Mononuclear cell (primary cell): ENCODE results near the gene LRRC74A. TPM values are rescaled to one million over a fixed set of nuclear protein-coding genes. Genes with fewer than 3 reads are reported as not detected.
"Not testable (repeated sequence)": the region's sequence is repeated elsewhere in the genome, so short reads cannot be mapped to it uniquely, and the experiment has no call there.

Experiments
- H3K27me3 ChIP-seq: 2 replicates; pipeline ENCODE4 v1.6.0; 2011; ENCODE audit warnings: low read length, control low read depth; ENCODE audit not compliant: insufficient read depth
- H3K4me1 ChIP-seq: 2 replicates; pipeline ENCODE4 v1.5.1; 2011; ENCODE audit warnings: mild to moderate bottlenecking, low read length, control low read depth; ENCODE audit not compliant: insufficient read depth
- H3K4me3 ChIP-seq: 2 replicates; pipeline ENCODE4 v1.5.1; 2011; ENCODE audit warnings: mild to moderate bottlenecking, low read length, moderate library complexity
- H3K9me3 ChIP-seq: 2 replicates; pipeline ENCODE4 v1.5.1; 2011; ENCODE audit warnings: low read depth, mild to moderate bottlenecking, control low read depth, low read length
- total RNA-seq: library from RNA; depleted of rRNA; stranded (reverse); fragments of >200 nt; gene quantifications from one replicate; pipeline ENCODE4 v1.2.3, GENCODE V29; 2012

Gene LRRC74A
- total RNA-seq, 1 donor, result not detected

DNA sequence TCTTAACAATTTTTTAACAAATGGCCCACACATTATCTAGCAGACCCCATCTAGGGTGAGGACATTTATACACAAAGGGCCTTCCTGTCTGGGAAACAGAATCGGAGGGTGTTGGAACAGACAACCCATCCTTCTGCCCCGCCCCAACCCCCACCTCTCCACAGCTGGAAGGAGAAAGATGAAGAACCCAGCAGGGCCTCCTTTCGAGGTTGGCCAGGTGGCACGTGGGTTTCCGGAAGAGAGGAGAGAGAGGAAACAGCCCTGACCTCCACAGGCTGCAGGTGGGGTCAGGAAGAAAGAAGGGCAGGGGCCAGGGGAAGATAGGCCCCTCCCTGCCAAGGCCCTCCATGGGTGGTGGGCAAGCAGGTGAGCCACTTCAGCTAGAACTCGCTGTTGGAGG is 57.2 kb downstream of the LRRC74A start:
- Histone ChIP-seq H3K4me1 (no peaks in the 10 kb centered on the region), H3K27me3 (no peaks in the 10 kb centered on the region), H3K9me3 (no peaks in the 10 kb centered on the region), H3K4me3 (no peak overlapping the region)

DNA sequence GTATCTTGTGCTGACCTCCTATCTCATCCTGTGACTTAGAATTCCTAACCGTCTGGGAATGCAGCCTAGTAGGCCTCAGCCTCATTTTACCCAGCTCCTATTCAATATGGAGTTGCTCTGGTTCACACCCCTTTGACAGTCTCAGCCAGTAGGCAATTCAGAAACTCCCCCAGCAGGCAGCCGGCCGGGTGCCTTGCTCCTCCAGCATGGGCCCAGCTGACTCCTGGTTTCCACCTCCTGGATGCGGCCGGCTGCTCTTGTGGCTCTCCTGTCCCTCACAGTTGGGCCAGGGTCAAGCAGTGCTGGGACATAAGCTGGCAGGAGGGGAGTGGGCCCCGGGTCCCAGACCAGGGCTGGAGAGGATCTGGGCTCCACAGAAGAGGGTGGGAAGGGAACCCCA is 58.2 kb downstream of the LRRC74A start:
- Histone ChIP-seq H3K9me3 (no peaks in the 10 kb centered on the region), H3K4me1 (no peaks in the 10 kb centered on the region), H3K27me3 (no peaks in the 10 kb centered on the region), H3K4me3 (no peak overlapping the region)

DNA sequence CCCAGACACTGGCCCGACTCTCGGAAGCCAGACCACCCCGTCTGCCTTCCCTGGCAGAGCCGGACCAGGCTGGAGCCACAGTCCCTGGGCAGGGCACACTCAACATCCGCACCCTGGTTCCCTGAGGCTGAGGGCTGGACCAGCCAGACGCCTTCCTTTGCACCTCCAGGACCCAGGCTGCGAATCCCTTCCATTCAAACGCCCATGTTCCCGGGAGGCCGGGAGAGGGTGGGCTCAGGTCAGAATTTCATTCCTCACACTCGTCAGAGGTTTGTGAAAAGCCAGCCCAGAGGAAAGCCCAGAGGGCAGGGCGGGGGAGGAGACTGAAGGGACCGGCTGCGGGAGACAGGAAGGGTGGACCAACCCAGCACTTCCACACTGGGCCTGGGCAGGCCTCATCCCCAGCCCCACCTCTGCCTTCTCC is 58.7 kb downstream of the LRRC74A start:
- Histone ChIP-seq H3K9me3 (no peaks in the 10 kb centered on the region), H3K4me3 (no peak overlapping the region), H3K27me3 (no peaks in the 10 kb centered on the region), H3K4me1 (no peaks in the 10 kb centered on the region)

DNA sequence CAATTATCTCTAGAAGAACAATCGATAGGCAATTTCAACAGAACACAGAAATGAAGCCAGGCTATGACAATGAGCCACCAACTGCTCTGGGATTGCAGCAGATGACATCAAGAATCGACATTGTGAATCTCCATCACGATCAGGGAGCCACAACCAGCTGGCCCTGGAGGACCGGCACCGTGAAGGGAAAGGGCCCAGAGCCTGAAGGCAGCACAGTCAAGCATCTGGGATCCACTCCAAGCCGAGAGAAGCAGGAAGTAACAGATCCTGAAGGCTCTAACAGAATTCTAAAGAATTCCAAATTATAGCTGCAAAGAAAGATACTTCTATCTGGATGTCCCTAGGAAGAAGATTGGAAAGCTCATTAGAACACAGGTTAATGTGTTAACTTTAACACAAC is 61.0 kb downstream of the LRRC74A start:
- Histone ChIP-seq H3K4me3 (no peak overlapping the region), H3K4me1 (no peaks in the 10 kb centered on the region), H3K27me3 (no peaks in the 10 kb centered on the region), H3K9me3 (no peaks in the 10 kb centered on the region)

DNA sequence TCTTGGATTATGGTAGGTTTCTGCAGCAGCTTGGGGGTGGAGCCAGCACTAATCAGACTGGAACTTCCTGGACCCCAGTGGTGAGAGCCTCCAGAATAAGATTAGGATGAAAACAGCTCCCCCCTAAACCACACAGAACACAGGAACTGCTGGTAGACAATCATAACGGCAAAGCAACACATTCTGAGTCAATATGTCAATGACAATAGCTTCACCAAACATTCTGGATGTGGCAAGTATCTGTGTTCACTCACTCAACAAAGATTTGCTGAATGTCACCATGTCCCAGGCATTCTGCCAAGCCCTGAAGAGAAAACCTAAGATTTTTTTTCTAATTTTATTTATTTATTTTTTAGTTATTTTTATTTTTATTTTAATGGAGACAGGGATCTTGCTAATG is 65.2 kb downstream of the LRRC74A start:
- Histone ChIP-seq H3K4me1 (no peaks in the 10 kb centered on the region), H3K27me3 (no peaks in the 10 kb centered on the region), H3K4me3 (no peak overlapping the region), H3K9me3 (no peaks in the 10 kb centered on the region)

DNA sequence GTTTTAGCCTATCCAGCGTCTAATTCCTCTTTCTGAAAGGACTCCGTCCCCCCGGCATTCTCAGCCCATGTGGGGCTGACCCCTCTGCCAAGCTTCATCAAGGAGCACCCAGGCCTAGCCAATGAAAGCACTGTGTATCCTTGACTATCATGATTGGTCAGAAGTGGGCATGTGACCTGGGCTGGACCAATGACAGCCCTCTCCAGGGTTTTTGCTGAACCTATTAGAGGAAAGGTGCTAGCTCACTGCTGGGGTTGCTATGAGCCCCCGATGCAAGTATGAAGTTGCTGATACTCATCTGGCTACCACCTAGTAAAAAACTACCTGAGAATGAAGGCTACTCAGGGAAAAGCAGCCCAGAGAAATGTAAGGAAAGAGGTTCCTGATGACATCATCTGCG is 68.1 kb downstream of the LRRC74A start:
- Histone ChIP-seq H3K9me3 (no peaks in the 10 kb centered on the region), H3K4me3 (no peak overlapping the region), H3K4me1 (no peaks in the 10 kb centered on the region), H3K27me3 (no peaks in the 10 kb centered on the region)

DNA sequence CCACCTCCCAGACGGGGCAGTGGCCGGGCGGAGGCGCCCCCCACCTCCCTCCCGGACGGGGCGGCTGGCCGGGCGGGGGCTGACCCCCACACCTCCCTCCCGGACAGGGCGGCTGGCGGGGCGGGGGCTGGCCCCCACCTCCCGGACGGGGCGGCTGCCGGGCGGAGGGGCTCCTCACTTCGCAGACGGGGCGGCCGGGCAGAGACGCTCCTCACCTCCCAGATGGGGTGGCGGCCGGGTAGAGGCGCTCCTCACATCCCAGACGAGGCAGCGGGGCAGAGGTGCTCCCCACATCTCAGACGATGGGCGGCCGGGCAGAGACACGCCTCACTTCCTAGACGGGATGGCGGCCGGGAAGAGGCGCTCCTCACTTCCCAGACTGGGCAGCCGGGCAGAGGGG is 71.8 kb downstream of the LRRC74A start:
- not testable (repeated sequence) for H3K9me3 ChIP-seq, H3K4me3 ChIP-seq, H3K4me1 ChIP-seq

DNA sequence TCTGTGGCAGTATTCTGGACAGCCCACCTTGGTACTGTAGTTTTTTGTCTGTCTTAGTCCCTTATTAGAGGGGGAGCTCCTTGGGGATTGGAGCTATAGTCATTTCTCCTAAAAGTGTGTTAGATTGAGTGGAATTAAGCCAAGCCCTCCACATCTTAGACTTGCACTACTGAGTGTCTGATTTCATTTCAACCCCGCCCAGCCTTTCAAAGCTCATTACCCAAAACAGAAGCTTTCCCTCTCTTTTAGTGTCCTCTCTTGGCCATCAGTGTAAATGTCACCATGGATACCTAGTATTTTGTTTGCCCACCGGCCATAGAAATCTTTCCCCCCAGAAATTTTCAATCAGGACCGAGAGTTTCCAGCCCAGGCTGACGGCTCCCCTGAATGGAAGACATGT is 74.5 kb downstream of the LRRC74A start:
- no peak overlapping the region for H3K4me3 ChIP-seq
- peaks cover 15% of the 10 kb centered on the region for H3K4me1 ChIP-seq
- no peaks in the 10 kb centered on the region for H3K9me3 ChIP-seq
- H3K27me3 ChIP-seq, result no peaks in the 10 kb centered on the region

More for the DNA sequence above, 71.8 kb downstream of the LRRC74A start:
- not testable (repeated sequence) for H3K27me3 ChIP-seq

DNA sequence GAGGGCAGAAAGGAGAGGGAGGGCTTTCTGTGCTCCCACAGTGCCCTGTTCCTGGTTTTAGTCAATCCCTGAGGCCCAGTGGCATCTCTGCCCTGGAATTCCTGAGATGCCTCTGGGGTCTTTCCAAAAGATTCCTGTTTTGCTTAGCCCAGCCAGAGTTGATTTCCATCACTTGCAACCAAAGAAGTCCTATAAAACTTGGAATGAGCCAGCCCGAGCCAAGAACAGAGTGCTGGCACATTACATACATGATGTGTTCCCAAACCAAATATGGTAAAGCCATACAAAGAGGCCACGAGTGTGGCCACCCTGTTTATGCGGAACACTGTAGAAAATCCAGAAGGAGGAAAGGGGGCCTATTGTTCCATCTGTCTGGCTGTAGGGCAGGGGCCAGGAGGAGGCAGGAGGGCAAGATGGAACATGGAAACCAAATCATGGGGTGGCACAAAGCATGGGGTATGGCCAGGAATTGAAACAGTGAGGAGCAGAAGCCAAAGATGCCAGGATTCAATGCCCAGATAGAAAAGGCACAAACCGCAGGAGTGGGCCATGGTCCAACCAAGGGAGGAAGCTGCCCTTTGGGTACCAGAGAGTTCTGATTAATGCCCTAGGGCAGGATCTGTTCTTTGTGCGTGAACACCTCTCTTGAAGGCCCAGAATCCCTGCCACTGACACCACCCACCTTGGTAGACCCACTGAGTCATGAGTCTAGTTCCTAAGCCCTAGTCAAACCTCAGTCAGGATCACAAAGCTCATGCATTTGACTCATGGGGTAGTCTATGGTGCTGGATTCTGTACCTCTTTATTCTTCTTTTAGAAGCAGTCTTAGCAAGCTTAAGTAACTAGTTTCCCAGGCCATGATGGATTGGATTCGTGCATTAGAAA is 75.2 kb downstream of the LRRC74A start:
- Histone ChIP-seq H3K9me3 (no peaks in the 10 kb centered on the region), H3K27me3 (no peaks in the 10 kb centered on the region), H3K4me3 (no peak overlapping the region), H3K4me1 (peaks cover 16% of the 10 kb centered on the region)

DNA sequence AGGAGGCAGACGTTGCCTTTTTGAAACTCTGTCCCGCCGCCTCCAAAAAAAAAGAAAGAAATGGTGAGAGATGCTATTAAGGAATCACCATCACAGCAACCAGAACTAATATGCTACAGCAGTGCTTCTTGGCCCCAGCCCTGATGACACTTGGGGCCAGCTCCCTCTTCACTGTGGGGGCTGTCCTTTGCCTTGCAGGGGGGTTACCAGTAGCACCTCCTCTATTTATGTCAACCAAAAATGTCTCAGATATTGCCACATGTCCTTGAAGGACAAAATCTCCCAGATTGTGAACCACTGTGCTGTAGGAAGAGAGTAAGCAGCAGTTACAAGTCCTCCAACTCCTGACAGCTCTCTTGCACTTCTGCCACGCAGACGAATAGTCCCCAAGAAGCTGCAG is 76.4 kb downstream of the LRRC74A start:
- Histone ChIP-seq H3K27me3 (no peaks in the 10 kb centered on the region), H3K9me3 (no peaks in the 10 kb centered on the region), H3K4me1 (peaks cover 16% of the 10 kb centered on the region), H3K4me3 (no peak overlapping the region)

DNA sequence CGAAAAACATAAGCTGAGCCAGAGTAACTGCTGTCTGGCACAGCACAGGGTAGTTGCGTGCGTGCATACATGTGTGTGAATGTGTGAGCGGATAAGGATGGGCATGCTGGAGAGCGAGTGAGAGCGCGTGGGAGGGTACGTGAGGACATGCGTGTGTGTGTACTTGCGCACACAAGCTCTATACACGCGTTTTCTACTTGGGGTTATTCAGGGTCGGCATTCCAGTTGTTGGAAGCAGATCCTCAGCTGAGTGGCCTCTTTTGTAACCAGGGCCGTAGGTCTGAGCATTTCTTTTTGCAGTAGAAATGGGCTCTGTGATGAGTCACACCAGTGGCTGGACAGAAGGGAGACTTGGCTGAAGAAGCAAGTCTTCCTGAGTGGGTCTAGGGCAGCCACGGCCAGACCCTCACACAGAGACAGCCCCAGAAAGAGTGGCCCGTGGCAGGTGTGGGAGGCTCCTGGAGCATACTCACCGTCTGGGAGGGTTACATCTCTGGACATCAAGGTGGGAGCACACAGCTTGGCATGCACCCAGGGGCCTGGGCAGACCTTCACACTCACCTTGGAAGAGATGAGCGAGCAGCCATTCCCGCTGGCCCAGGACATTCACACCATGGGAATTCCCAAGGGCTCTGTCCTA is 78.0 kb downstream of the LRRC74A start:
- H3K27me3 ChIP-seq, result no peaks in the 10 kb centered on the region
- H3K9me3 ChIP-seq, result no peaks in the 10 kb centered on the region
- peaks cover 24% of the 10 kb centered on the region for H3K4me1 ChIP-seq
- H3K4me3 ChIP-seq, result no peak overlapping the region

DNA sequence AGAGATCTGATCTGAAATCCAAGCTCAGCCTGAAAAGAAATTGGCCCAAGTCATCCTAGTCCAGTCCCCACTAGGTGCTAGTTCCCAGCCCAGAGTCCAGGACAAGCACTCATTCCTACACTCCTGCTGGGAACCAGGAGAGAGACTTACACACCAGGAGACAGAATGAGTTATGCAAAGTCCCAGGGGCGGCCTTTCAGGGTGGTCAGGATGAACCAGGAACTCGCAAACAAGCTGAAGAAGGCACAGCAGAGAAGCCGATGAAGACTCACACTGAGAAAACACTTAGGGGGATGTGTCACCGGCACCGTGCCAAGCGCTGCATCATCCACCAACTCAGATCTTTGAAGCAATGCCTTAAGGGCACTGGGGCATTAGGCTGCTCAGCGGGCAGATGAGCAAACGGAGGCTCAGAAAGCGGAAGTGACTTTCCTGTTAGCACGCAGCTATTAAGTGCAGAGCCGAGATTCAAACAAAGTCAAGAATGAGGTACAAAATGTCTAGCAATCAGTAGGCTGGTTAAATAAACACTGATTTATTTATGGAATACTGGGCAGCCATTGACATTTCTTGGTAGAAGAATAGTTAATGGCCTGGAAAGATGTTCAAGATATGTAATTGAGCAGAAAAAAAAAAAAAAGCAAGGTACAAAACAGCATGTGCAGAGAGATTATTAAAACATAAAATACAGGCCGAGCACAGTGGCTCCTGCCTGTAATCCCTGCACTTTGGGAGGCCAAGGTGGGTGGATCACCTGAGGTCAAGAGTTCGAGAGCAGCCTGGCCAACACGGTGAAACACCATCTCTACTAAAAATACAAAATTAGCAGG is 78.7 kb downstream of the LRRC74A start:
- H3K4me1 ChIP-seq, result peaks cover 29% of the 10 kb centered on the region
- H3K9me3 ChIP-seq, result no peaks in the 10 kb centered on the region
- no peaks in the 10 kb centered on the region for H3K27me3 ChIP-seq
- no peak overlapping the region for H3K4me3 ChIP-seq

DNA sequence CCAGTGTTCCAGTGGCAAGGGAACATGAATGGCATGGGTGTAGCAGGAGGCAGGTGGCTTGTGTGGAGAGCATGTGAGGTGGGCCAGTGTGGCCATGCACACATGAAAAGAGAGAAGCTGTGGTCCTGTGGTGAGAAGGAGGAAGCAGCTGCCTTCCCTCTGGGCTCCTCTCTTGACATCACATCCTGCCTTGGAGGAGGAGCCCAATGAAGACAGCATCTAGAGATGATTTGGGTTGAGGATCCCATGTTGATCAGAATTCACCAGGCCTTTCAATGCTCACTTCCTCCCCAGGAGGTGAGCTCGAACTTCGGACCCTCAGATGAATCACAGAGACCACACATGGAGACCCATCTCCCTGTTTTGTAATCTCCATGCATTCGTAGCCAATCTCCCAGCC is 82.6 kb downstream of the LRRC74A start:
- Histone ChIP-seq H3K4me3 (no peak overlapping the region), H3K27me3 (no peaks in the 10 kb centered on the region), H3K4me1 (peaks cover 38% of the 10 kb centered on the region)

DNA sequence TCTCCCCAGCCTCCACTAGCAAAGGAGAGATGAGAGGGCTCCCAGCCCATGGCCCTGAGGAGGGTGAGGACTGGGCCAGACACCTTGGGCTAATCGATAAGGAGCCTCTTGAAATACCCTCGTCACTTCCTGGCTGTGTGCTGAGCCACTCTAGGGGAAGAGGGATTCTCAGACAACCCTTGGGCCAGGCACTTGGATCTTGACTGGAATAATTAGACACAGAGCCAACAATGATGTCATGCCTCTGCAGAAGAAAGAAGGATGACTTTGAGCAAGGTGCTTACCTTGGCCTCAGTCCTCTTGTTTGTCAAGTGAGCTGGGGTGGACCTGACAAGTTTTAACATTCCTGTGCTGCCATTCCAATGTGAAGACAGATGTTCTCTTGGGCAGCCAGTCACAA is 83.1 kb downstream of the LRRC74A start:
- Histone ChIP-seq H3K4me3 (no peak overlapping the region), H3K4me1 (peaks cover 38% of the 10 kb centered on the region), H3K27me3 (no peaks in the 10 kb centered on the region), H3K9me3 (no peaks in the 10 kb centered on the region)

More for the DNA sequence above, 82.6 kb downstream of the LRRC74A start:
- no peaks in the 10 kb centered on the region for H3K9me3 ChIP-seq

DNA sequence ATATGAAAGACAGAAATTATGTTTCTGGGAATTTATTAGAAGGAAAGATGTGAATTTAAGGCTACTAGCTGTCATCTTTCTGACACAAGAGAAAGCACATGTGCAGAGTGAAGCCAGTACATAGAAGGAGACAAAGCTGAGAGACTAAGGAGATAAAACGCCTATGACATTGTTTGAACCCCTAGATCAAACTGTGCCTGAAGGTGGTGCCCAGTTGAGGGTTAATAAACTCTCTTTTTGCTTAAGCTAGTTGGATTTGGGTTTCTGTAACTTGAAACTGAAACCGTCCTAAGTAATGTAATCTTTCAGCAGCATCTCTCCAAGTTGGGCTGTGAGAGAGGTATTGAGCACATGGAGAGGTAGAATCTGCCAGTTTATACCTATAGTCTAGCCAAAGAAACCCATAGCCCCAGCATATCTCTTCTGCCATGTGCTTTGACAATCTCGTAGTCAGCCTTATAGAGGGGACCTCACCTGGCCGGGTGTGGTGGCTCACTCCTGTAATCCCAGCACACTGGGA is 84.2 kb downstream of the LRRC74A start:
- Histone ChIP-seq H3K4me3 (no peak overlapping the region), H3K27me3 (no peaks in the 10 kb centered on the region), H3K9me3 (no peaks in the 10 kb centered on the region), H3K4me1 (peaks cover 26% of the 10 kb centered on the region)
